ENCODE results near the gene DHFR2.
A peak's percentile ranks its signal among the peaks of the same experiment; 100 is the strongest.
"Not testable (repeated sequence)": the region's sequence is repeated elsewhere in the genome, so short reads cannot be mapped to it uniquely, and the experiment has no call there.

Gene DHFR2
- total RNA-seq = 2.0 to 21.5 (median 17.9) reads per million in 9 experiments

GRCh38 chr3:94062513-94063404 lies at the start of gene DHFR2, which contains the start of gene NSUN3:
Gene DHFR2 (minus strand): TSS chr3:94062916. CDS start chr3:94061511, 1,405 bp downstream.
Gene NSUN3 (plus strand): TSS chr3:94063061. CDS start chr3:94063127, 66 bp downstream.
- Mint-ChIP-seq H3K4me1 (ENCODE audit: low read depth in 2 of 2) (peaks cover 40 to 49% of the 10 kb centered on the region in 2 donors), H3K4me3 (peak within 1 kb of the TSS; percentile 99), H3K9me3 (no peaks in the 10 kb centered on the region), H3K27ac (peak within 1 kb of the TSS; percentile 99 to 100), H3K36me3 (ENCODE audit: insufficient read depth) (peaks cover 30% of the 10 kb centered on the region), H3K27me3 (no peaks in the 10 kb centered on the region)
- DNase-seq (peak; percentile 73 to 83 (median 76)), ATAC-seq (replicated peaks) (peak; percentile 84)

GRCh38 chr3:94110854-94111253 lies 48.1 kb upstream of the DHFR2 start:
- ATAC-seq (replicated peaks) = no peak
- Mint-ChIP-seq H3K36me3 (ENCODE audit: insufficient read depth) (peaks cover 29% of the 10 kb centered on the region), H3K27me3 (no peaks in the 10 kb centered on the region), H3K4me3 (no peak overlapping the region), H3K27ac (peak overlapping the region in 1 of 2 donors; percentile 41), H3K9me3 (no peaks in the 10 kb centered on the region), H3K4me1 (ENCODE audit: low read depth in 2 of 2) (no peaks in the 10 kb centered on the region)
- DNase-seq = no peak

DNA sequence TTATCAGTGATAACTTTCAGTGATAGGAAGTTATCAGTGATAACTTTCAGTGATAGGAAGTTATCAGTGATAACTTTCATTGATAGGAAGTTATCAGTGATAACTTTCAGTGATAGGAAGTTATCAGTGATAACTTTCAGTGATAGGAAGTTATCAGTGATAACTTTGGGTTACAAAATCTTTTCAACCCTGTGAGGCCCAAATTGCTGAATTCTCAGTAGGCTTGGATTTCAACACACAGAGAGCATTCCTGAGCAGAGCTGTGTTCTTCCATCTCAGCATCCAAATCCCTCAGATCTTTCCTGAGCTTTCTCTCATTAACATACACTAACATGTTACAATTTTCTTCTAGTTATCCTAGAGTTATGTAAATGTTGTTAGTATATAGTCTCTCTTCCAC lies 47.5 kb upstream of the DHFR2 start:
- not testable (repeated sequence) for DNase-seq; H3K27me3 Mint-ChIP-seq; H3K4me1 Mint-ChIP-seq (ENCODE audit: low read depth in 2 of 2); ATAC-seq (replicated peaks); H3K4me3 Mint-ChIP-seq; H3K9me3 Mint-ChIP-seq
- Mint-ChIP-seq H3K27ac (peak overlapping the region in 1 of 2 donors; percentile 41), H3K36me3 (ENCODE audit: insufficient read depth) (peaks cover 29% of the 10 kb centered on the region)

- Mint-ChIP-seq H3K9me3 (no peaks in the 10 kb centered on the region), H3K36me3 (ENCODE audit: insufficient read depth) (peaks cover 29% of the 10 kb centered on the region), H3K27me3 (no peaks in the 10 kb centered on the region), H3K27ac (no peak overlapping the region), H3K4me3 (no peak overlapping the region), H3K4me1 (ENCODE audit: low read depth in 2 of 2) (no peaks in the 10 kb centered on the region)
- ATAC-seq (replicated peaks) (no peak), DNase-seq (no peak)
Measured at GRCh38 chr3:94106268-94106667, 43.6 kb upstream of the DHFR2 start.

DNA sequence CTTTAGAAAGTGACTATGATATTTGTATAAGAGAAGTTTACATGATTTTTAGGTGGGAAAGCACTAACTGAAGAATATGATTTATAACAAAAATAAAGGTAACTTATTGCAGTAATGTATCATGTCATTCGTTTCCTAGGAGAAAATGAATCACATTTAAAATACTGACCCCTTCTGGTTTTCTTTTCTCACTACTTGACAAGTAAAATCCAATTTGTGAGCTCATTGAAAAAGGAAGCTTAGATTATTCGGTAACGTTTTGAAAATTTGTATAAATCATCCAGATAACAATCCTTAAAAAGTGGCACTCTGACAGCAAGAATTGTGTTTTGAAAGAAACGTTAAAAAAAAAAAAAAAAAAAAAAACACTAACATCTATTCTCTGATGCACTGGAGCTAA lies 39.1 kb upstream of the DHFR2 start:
- Mint-ChIP-seq H3K4me3 (no peak overlapping the region), H3K27ac (no peak overlapping the region), H3K9me3 (no peaks in the 10 kb centered on the region), H3K4me1 (ENCODE audit: low read depth in 2 of 2) (peaks cover 0 to 2% of the 10 kb centered on the region in 2 donors), H3K27me3 (no peaks in the 10 kb centered on the region), H3K36me3 (ENCODE audit: insufficient read depth) (peaks cover 32% of the 10 kb centered on the region)
- ATAC-seq (replicated peaks) (no peak), DNase-seq (no peak)

DNA sequence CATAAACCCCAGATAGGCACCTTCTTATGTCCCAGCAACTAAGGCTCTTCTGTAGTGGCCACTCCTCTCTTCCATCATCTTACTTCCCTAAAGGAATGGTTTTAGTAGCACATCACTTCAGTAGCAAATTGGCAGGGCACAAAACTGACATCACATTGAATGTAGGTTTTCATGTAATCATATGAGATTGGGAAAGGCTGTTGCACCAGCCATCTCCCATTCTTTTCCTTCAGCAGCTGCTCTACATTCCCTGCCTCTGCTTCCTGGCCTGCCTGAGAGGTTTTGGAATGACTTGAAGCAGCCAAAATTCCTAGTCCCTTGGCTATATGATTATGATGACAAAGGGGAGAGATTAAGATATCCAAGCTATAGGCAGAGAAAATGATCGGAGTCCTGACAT lies 36.6 kb upstream of the DHFR2 start:
- no peaks in the 10 kb centered on the region for H3K27me3 Mint-ChIP-seq
- ATAC-seq (replicated peaks) = no peak
- H3K27ac Mint-ChIP-seq = no peak overlapping the region
- H3K4me1 Mint-ChIP-seq (ENCODE audit: low read depth in 2 of 2) = peaks cover 0 to 2% of the 10 kb centered on the region in 2 donors
- H3K9me3 Mint-ChIP-seq = no peaks in the 10 kb centered on the region
- H3K4me3 Mint-ChIP-seq = no peak overlapping the region
- no peak for DNase-seq
- H3K36me3 Mint-ChIP-seq (ENCODE audit: insufficient read depth) = peaks cover 51% of the 10 kb centered on the region

- no peak for ATAC-seq (replicated peaks)
- Mint-ChIP-seq H3K27ac (peak overlapping the region in 1 of 2 donors; percentile 24), H3K27me3 (no peaks in the 10 kb centered on the region), H3K4me3 (no peak overlapping the region), H3K9me3 (no peaks in the 10 kb centered on the region), H3K36me3 (ENCODE audit: insufficient read depth) (peaks cover 51% of the 10 kb centered on the region), H3K4me1 (ENCODE audit: low read depth in 2 of 2) (peaks cover 0 to 2% of the 10 kb centered on the region in 2 donors)
- no peak for DNase-seq
Measured at GRCh38 chr3:94098452-94098851, 35.7 kb upstream of the DHFR2 start.

DNA sequence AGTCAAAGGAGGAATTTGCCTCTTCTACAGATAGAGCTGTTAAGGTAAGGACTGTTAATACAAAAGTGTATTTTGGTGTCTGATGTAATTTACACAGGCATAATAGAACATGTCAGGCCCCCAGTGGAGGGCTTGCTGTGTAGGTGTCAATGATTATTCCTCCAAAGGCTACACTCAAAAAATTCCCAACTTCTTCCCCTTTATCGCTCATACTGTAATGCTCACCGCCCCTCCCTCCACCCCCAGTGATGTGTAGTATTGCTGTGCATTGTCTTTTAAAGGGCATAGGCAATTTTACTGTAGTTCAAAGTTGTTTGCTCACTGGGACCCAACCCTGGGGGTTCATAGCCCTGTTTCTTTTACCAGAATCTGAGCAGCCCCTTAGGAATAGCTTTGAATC lies 32.4 kb upstream of the DHFR2 start:
- H3K27ac Mint-ChIP-seq = peak overlapping the region in 1 of 2 donors; percentile 38
- H3K36me3 Mint-ChIP-seq (ENCODE audit: insufficient read depth) = peaks cover 45% of the 10 kb centered on the region
- no peak overlapping the region for H3K4me3 Mint-ChIP-seq
- peaks cover 2 to 4% of the 10 kb centered on the region in 2 donors for H3K4me1 Mint-ChIP-seq (ENCODE audit: low read depth in 2 of 2)
- no peaks in the 10 kb centered on the region for H3K9me3 Mint-ChIP-seq
- no peaks in the 10 kb centered on the region for H3K27me3 Mint-ChIP-seq
- ATAC-seq (replicated peaks) (no peak), DNase-seq (no peak)

DNA sequence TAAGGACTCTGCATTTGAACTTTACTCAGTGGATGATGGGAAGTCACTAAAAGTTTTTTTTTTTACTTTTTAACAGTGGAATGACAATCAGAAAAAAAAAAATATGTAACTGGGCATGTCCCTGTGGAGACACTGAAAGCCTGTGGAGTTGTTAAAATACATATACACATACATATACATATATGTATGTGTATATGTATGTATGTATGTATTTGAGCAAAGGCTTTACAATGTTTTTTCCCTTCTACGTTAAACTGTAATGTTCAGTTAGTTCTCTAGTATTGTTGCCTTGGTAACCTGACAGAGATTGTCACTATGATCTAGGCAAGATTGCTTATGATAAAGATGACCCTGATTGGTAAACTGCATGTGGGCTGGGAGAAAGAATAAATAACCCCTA lies 30.4 kb upstream of the DHFR2 start:
- DNase-seq = no peak
- Mint-ChIP-seq H3K27ac (no peak overlapping the region), H3K27me3 (no peaks in the 10 kb centered on the region), H3K4me1 (ENCODE audit: low read depth in 2 of 2) (peaks cover 0 to 4% of the 10 kb centered on the region in 2 donors), H3K4me3 (no peak overlapping the region), H3K9me3 (no peaks in the 10 kb centered on the region), H3K36me3 (ENCODE audit: insufficient read depth) (peaks cover 29% of the 10 kb centered on the region)
- ATAC-seq (replicated peaks) = no peak

DNA sequence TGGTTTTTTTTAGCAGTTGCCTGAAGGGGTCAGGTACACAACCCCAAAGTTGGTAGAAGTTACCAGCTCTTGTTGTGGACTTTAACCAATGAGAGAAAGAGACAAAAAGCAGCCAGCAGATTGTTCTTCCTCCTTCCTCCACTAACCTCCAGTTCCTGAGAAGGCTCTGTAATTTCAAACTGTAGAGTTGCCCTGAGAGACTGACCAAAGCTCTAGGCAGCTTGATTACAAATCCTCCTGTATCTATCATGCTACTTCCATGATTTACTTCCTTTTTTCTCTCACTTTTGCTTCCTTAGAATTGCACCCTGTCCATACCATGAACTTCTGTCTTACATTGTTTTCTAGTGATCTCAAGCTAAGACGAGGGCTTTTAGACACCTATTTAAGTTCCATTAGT lies 29.4 kb upstream of the DHFR2 start:
- peaks cover 21% of the 10 kb centered on the region for H3K36me3 Mint-ChIP-seq (ENCODE audit: insufficient read depth)

GRCh38 chr3:94089126-94089525 lies 26.4 kb upstream of the DHFR2 start:
- Mint-ChIP-seq H3K36me3 (ENCODE audit: insufficient read depth) (peaks cover 5% of the 10 kb centered on the region), H3K4me1 (ENCODE audit: low read depth in 2 of 2) (peaks cover 2 to 4% of the 10 kb centered on the region in 2 donors), H3K27ac (peak overlapping the region in 1 of 2 donors; percentile 21), H3K27me3 (no peaks in the 10 kb centered on the region), H3K9me3 (no peaks in the 10 kb centered on the region), H3K4me3 (no peak overlapping the region)
- DNase-seq (no peak), ATAC-seq (replicated peaks) (no peak)

More for the DNA sequence above, 29.4 kb upstream of the DHFR2 start:
- Mint-ChIP-seq H3K4me1 (ENCODE audit: low read depth in 2 of 2) (peaks cover 2 to 4% of the 10 kb centered on the region in 2 donors), H3K27ac (no peak overlapping the region), H3K27me3 (no peaks in the 10 kb centered on the region), H3K9me3 (no peaks in the 10 kb centered on the region), H3K4me3 (no peak overlapping the region)
- DNase-seq (no peak), ATAC-seq (replicated peaks) (no peak)

- Mint-ChIP-seq H3K27ac (peak overlapping the region in 1 of 2 donors; percentile 38), H3K4me3 (no peak overlapping the region), H3K27me3 (no peaks in the 10 kb centered on the region), H3K4me1 (ENCODE audit: low read depth in 2 of 2) (peaks cover 30% of the 10 kb centered on the region in 2 donors), H3K9me3 (no peaks in the 10 kb centered on the region), H3K36me3 (ENCODE audit: insufficient read depth) (peaks cover 10% of the 10 kb centered on the region)
- DNase-seq = no peak
- peak; percentile 31 for ATAC-seq (replicated peaks)
Measured at GRCh38 chr3:94083261-94083660, 20.5 kb upstream of the DHFR2 start.

- Mint-ChIP-seq H3K4me3 (no peak overlapping the region), H3K27ac (no peak overlapping the region), H3K9me3 (no peaks in the 10 kb centered on the region), H3K4me1 (ENCODE audit: low read depth in 2 of 2) (peaks cover 36 to 37% of the 10 kb centered on the region in 2 donors), H3K36me3 (ENCODE audit: insufficient read depth) (peaks cover 10% of the 10 kb centered on the region), H3K27me3 (no peaks in the 10 kb centered on the region)
- DNase-seq (no peak), ATAC-seq (replicated peaks) (no peak)
Measured at GRCh38 chr3:94082391-94082937, 19.7 kb upstream of the DHFR2 start.

GRCh38 chr3:94081884-94082283 lies 19.2 kb upstream of the DHFR2 start:
- no peaks in the 10 kb centered on the region for H3K9me3 Mint-ChIP-seq
- peaks cover 10% of the 10 kb centered on the region for H3K36me3 Mint-ChIP-seq (ENCODE audit: insufficient read depth)
- no peak overlapping the region for H3K4me3 Mint-ChIP-seq
- peaks cover 37 to 39% of the 10 kb centered on the region in 2 donors for H3K4me1 Mint-ChIP-seq (ENCODE audit: low read depth in 2 of 2)
- no peaks in the 10 kb centered on the region for H3K27me3 Mint-ChIP-seq
- ATAC-seq (replicated peaks) (no peak), DNase-seq (no peak)
- peak overlapping the region; percentile 13 to 71 for H3K27ac Mint-ChIP-seq
